ENCODE results near the gene MLXIP. TPM values are rescaled to one million over a fixed set of nuclear protein-coding genes. Genes with fewer than 3 reads are reported as not detected.

MLXIP gene
- total RNA-seq, 4 donors from 2014 or later: 34.0 to 70.1 (median 46.2) TPM

- DNase-seq: no peak
- Histone ChIP-seq H3K27me3 (no peaks in the 10 kb centered on the region), H3K4me1 (peaks cover 67 to 72% of the 10 kb centered on the region in 2 donors), H3K4me3 (replicated peaks in 1 of 3) (no peak overlapping the region), H3K9me3 (no peaks in the 10 kb centered on the region), H3K27ac (peak overlapping the region; percentile 42 to 68 (median 55)), H3K36me3 (peaks cover 16 to 21% of the 10 kb centered on the region in 2 donors)
- intact Hi-C loops (cut with DNase I): no loop called here
- WGBS, 2 donors: 75 to 86% methylated on average over 17 of the region's 17 CpGs
- no peak for TF ChIP-seq POLR2A (IDR thresholded peaks at IDR 0.05)
- no peak for TF ChIP-seq CTCF (IDR thresholded peaks at IDR 0.05)
Measured at GRCh38 chr12:122087431-122088178, 9.0 kb downstream of the MLXIP start.

- TF ChIP-seq CTCF (IDR thresholded peaks at IDR 0.05) (no peak), POLR2A (IDR thresholded peaks at IDR 0.05) (no peak)
- Histone ChIP-seq H3K4me1 (peaks cover 60 to 72% of the 10 kb centered on the region in 2 donors), H3K36me3 (peaks cover 16 to 21% of the 10 kb centered on the region in 2 donors), H3K4me3 (replicated peaks in 1 of 3) (no peak overlapping the region), H3K27ac (peak overlapping the region; percentile 42 to 68 (median 55)), H3K27me3 (no peaks in the 10 kb centered on the region), H3K9me3 (no peaks in the 10 kb centered on the region)
- DNase-seq: no peak
- 61 to 74% methylated on average over 9 of the region's 9 CpGs for WGBS, 2 donors
- intact Hi-C loops (cut with DNase I): no loop called here
Measured at GRCh38 chr12:122088179-122088810, 9.7 kb downstream of the MLXIP start.

- peaks cover 59 to 78% of the 10 kb centered on the region in 2 donors for H3K4me1 ChIP-seq
Measured at GRCh38 chr12:122089077-122089476, 10.5 kb downstream of the MLXIP start.

GRCh38 chr12:122090759-122091515 lies 12.4 kb downstream of the MLXIP start:
- H3K27ac ChIP-seq: peak overlapping the region; percentile 1 to 87 (median 77)
- H3K36me3 ChIP-seq: peaks cover 0 to 8% of the 10 kb centered on the region in 2 donors
- TF ChIP-seq POLR2A (IDR thresholded peaks at IDR 0.05) (no peak), CTCF (IDR thresholded peaks at IDR 0.05) (no peak)
- H3K4me3 ChIP-seq (replicated peaks in 1 of 3): no peak overlapping the region
- no peaks in the 10 kb centered on the region for H3K27me3 ChIP-seq
- 54 to 58% methylated on average over 7 of the region's 7 CpGs for WGBS, 2 donors
- DNase-seq: peak; percentile 61 to 65
- H3K9me3 ChIP-seq: no peaks in the 10 kb centered on the region
- peaks cover 73 to 92% of the 10 kb centered on the region in 2 donors for H3K4me1 ChIP-seq
- intact Hi-C loops (cut with DNase I): no loop called here

More at GRCh38 chr12:122089077-122089476, 10.5 kb downstream of the MLXIP start:
- Histone ChIP-seq H3K36me3 (peaks cover 12 to 21% of the 10 kb centered on the region in 2 donors), H3K9me3 (no peaks in the 10 kb centered on the region), H3K27ac (peak overlapping the region in 2 of 3 donors; percentile 55 to 68), H3K4me3 (replicated peaks in 1 of 3) (no peak overlapping the region), H3K27me3 (no peaks in the 10 kb centered on the region)
- intact Hi-C loops (cut with DNase I): no loop called here
- TF ChIP-seq POLR2A (IDR thresholded peaks at IDR 0.05) (no peak), CTCF (IDR thresholded peaks at IDR 0.05) (no peak)
- DNase-seq: no peak
- 63 to 75% methylated on average over 2 of the region's 2 CpGs for WGBS, 2 donors
